GM19468 (cell line): ENCODE results near the gene PRCD.

ENCODE experiments used
- ATAC-seq: cut with Tn5 transposase; IDR thresholded peaks from one replicate; pipeline ENCODE4 v1.9.1; 2021; ENCODE audit warnings: mild to moderate bottlenecking, moderate library complexity, moderate number of reproducible peaks; ENCODE audit not compliant: unreplicated experiment; ENCODE audit errors: extremely low read depth

Gene PRCD

DNA sequence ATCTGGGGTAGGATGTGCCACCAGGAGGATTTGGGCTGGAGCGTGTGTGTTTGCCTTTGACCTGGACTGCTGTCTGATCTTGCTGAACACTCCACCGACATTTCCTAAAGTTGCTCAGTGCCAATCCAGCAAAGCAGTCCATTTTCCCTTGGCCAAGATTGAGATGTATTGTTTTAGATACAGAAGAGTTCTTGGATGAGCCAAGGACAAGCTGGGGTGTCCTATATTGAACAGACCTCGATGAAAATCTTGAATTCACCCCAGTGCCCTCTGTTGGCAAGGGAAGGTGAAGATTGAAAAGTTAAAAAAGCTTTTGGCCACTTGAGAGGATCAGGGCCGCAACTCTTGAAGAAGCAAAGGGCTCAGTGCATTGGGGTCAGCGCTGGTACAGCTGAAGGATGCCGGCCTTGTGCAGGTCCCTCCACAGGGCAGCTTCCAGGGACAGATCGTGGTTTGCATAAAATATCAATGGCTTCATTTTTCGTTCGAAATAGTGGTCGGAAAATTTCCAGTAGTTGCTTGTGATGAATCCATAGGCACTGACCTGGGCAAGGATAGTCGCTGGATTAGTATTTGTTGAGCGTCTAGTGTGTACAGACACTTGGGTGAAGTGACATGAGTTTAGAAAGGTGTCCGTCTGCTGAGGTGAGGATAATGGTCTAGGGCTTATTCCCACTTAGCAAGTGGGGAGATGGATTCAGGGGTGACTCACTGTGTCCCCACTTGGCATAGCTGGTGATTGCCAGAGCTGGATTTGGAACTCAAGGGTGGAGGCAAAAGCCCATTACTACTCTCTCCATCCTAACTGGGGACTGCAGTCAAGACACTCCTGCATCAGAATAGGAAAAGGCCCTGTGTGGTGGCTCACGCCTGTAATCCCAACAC is 26.1 kb downstream of the PRCD start:
- ATAC-seq, result no peak

- ATAC-seq, result no peak
Measured at GRCh38 chr17:76566613-76566943, 26.7 kb downstream of the PRCD start.

DNA sequence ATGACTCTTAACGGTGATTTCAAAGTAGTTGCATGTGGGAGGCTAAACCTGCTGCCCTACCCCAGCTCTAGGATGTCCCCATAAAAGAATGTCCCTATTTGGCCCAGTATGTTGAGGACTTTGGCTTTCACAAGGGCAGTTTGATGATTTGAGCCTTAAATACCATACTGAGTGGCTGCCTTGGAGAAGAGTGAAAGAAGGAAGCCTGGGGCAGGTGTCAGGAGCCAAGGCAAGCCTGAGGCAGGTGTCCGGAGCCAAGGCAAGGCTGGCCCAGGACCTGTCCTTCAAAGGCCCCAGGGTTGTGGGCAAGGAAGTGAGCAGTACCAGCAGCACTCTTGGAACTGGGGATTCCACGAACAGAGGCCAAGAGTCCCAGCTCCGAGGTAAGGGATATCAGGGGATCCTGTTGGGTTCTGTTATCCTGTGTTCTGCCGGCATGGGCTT is 27.2 kb downstream of the PRCD start:
- no peak for ATAC-seq

- no peak for ATAC-seq
Measured at GRCh38 chr17:76567634-76568432, 28.0 kb downstream of the PRCD start.

GRCh38 chr17:76568811-76569221 is 29.0 kb downstream of the PRCD start:
- no peak for ATAC-seq

GRCh38 chr17:76569607-76570279 is 29.9 kb downstream of the PRCD start:
- ATAC-seq, result no peak

GRCh38 chr17:76570457-76570856 is 30.6 kb downstream of the PRCD start:
- no peak for ATAC-seq

DNA sequence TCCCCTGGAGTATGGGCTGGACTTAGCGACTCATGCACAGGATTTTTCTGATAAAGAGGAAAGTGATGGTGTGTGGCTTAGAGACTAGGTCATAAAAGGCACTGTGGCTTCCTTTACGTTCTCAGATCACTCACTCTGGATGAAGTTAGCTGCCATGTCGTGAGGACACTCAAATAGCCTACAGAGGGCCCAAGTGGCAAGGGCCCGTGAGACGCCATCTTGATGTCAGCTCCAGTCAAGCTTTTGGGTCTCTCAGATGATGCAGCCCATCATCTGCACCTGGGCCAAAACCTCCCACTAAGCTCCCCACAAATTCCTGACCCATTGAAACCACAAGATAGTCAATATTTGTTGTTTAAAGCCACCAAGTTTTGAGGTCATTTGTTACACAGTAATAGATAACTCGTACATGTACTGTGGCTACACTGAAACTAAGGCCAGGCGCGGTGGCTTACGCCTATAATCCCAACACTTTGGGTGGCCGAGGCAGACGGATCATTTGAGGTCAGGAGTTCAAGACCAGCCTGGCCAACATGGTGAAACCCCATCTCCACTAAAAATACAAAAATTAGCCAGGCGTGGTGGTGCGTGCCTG is 31.1 kb downstream of the PRCD start:
- ATAC-seq, result no peak

GRCh38 chr17:76572201-76572910 is 32.5 kb downstream of the PRCD start:
- ATAC-seq, result no peak

DNA sequence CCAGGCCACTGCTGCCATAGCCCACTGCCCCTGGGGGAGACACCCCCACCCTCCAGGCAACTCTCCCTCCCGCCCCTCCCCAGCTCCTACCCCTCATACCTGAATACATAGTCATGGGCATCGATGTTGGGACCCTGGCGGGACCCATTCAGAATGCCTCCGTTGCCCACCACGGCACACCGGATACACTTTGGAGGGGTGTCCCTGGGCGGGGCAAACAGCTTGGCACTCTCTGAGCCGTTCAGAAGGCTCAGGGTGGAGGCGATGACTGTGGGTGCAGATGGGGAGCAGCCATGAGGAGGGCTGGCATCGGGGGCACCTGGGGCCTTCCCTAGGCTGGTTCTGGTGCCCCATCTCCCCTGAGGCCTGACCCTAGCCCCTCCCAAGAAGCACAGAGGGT is 33.3 kb downstream of the PRCD start:
- ATAC-seq, result no peak

DNA sequence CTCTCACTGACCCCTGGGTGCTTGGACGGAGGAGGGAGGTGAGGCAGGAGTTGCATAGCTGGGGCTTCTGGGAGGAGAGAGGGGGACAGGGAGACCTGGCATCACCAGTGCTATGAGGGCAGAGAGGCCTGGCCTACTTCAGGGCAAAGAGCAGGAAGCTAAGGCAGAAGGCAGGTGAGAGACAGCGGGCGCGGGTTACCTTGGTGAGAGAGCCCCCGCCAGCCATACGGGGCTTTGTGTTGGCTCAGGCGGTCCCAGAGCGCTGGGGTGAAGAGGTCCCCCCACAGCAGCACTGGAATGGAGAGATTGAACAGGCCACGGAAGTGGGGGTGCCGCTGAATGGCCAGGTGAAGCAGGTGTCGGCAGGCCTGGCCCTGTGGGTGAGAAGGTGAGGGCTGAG is 34.3 kb downstream of the PRCD start:
- ATAC-seq, result no peak

DNA sequence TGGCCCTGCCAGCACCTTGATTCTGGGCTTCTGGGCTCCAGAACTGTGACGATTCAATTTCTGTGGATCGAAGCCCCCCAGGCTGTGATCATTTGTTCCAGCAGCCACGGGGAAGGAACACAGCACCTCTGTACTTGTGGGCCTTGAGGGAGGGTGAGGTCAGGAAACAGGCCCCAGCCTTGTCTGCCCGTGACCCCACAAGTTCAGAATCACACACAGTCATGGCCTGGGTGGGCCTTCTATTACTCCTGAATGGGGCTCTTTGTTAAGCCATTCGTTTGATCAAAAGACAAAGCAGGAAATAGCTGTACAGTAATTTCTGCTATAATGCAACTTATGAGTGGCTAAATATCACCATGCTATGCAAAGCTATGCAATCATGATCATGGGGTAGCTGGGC is 35.7 kb downstream of the PRCD start:
- no peak for ATAC-seq

- no peak for ATAC-seq
Measured at GRCh38 chr17:76576189-76576588, 36.3 kb downstream of the PRCD start.

GRCh38 chr17:76577876-76578275 is 38.0 kb downstream of the PRCD start:
- no peak for ATAC-seq

DNA sequence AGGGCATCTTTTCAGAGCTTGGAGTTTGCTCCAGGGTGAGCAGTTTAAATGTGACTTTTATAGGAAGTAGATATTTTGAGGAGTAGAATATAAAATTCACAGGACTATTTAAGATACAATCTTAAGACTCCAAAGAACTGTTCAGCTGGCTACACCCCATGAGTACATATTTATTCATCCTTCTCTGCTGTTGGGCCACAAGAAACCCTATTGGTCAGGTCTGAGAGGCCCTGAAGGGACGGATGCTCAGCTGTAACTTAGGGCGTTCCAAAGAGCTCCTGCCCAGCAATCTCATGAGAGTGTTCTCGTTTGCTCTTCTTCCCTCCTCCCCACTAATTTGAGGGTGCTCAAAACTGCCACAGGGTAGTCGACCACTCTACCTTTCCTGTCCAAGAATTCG is 38.5 kb downstream of the PRCD start:
- no peak for ATAC-seq

DNA sequence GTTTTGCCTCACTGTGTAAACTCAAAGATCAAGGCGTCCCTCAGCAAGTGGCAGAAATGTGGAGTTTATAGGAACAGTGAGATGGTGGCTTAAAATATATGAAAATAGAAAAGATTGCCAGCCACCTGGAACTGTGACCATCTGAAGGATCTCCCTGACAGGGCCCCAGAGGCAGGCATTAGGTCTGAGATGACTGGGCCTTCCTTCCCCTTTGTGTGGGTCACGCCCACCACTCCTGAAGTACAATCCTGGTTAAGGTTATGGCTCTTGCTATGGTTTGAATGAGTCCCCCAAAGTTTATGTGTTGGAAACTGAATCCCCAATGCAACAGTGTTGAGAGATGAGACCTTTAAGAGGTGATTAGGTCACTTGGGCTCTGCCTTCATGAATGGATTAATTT is 39.4 kb downstream of the PRCD start:
- no peak for ATAC-seq

DNA sequence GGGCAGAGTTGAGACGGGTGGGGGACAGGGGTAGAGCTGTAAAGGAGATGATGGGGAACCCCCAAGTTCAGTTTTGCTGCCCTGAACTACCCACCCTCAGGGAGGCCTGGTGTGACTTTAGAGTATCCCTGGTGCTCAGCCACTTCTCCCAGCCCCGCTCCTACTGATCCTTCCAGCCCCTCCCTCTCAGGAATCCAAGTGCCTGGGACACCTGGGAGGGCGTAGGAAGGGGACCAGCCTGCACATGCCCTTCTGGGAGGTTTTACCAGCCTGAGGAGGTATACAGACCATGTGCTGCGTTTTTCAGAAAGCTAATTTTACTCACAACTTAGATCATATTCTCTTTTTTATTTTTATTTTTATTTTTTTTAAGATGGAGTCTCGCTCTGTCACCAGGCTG is 41.7 kb downstream of the PRCD start:
- no peak for ATAC-seq

- ATAC-seq, result no peak
Measured at GRCh38 chr17:76582660-76583059, 42.8 kb downstream of the PRCD start.

DNA sequence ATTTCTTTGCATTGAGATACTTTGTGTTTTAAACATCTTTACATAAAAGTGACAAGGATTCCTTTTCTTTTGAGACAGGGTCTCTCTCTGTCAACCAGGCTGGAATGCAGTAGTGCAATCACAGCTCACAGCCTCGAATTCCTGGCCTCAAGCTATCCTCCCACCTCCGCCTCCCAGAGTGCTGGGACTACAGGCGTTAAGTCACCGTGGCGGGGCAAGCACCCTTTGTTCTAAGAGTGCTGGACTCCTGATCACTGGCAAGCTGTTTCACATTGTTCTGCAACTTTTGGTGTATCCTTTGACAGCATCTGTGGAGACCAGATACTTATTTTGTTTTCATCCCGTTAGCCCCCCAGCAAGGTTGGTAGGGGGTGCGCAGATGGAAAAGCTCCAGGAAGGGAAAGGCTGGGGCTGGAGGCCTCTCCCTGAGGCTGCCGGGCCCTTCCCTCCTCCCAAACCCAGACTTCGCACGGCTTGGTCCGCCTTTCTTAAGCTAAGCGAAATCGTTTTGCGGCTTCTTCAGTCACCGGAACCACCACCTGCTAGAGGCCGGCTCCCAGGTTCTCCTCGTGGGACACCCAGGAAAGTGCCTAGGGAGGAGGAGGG is 44.7 kb downstream of the PRCD start:
- no peak for ATAC-seq
